HG02938 (cell line): ENCODE measurements around the gene ARHGEF12.

Experiments
- ATAC-seq: cut with Tn5 transposase; IDR thresholded peaks from one replicate; pipeline ENCODE4 v1.9.1; 2021; ENCODE audit warnings: mild to moderate bottlenecking, moderate library complexity; ENCODE audit not compliant: unreplicated experiment

The ARHGEF12 gene

DNA sequence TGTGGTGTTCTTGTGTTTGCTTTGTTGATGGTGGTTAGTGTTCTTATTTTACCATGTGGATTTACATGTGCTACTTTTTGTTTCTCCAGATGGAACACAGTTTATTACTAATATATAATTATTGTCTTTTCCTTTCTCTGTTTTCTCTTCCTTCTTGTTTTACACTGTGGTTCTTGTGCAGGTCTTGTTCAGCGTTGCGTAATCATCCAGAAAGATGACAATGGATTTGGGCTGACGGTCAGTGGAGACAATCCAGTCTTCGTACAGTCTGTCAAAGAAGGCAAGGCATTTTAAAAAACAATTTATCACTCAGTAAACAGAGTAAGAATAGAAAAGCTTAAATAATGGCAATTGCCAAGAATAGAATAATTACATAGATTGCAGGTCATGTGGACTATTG is 84.4 kb downstream of the ARHGEF12 start:
- no peak for ATAC-seq

DNA sequence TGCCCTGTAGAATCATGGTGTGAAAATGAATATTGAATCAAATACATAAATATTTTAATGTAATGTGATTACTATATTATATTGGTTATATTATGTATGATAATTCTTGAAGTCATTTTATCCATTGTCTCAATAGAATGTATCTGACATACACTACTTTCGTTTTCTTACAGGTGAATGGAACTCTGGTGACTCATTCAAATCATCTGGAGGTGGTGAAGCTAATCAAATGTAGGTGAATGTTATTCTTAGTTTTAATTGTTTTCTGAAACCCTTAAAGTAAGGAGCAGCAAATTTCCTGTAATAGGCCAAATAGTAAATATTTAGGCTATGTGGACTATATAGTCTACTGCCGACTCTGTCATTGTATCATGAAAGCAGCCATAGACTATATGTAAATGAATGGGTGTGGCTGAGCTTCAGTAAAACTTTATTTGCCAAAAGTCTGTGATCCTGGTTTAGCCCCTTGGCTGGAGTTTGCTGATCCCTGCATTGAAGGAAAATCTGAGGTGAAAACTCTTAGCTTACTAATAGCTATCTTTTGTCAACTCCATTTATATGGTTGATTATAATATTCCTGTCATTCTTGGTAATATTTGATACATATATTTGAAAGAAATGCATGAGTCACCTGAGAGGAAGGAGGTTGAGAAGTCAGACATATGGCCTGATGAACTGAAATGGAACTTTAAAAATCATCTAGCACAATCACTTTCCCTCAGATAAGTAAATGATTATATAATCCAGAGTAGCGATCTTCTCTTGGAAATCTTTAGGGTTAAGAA is 88.2 kb downstream of the ARHGEF12 start:
- ATAC-seq: no peak

DNA sequence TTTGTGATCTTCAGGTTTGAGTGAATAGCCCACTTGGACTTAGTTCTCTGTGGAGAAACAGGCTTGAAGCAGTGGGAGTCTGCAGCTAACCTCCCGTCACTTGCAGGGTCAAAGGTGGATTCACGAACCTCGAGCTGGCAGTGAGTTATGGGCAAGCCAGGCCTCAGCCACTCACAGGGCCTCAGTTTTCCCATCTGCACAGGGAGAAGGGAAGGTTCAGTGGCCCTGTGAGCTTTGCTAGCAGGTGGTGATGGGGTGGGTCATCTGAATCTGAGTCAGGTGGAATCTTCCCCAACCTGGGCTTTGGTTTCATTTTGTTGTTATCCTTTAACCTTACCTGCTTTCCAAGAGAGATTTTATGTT is 88.7 kb downstream of the ARHGEF12 start:
- ATAC-seq: no peak

GRCh38 chr11:120425527-120425926 is 89.3 kb downstream of the ARHGEF12 start:
- no peak for ATAC-seq

DNA sequence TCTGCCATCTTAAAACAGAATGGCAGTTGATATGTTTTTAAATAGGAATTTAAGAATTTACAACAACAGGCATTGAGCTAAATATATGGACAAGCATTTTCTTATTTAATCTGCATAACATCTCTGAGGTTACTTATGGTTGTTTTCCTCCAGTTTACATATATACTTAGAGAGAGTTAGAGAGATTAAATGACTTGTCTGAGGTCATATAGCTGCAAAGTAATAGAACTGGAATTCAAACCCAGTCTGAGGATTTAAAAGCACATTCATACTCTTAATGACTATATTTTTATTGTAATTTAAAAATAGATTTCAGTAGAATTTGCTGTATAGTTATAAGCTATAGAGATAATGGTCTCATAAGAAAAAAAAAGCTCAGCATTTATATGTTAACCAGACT is 93.9 kb downstream of the ARHGEF12 start:
- no peak for ATAC-seq

DNA sequence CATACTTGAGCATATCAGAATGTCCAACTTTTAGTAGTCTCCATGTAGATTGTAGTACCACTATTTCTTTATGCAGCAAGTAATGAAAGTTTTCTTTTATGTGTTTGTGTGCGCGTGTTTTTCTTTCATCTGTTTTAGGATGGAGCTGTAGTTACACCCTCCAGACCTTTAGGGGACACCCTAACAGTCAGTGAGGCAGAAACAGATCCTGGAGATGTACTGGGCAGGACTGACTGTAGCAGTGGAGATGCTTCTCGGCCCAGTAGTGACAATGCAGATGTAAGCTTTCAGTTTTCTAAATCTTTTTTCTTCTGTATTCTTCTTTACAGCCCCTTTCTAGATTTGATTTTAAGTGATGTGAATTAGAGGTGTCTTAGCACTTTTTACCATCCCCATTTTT is 95.4 kb downstream of the ARHGEF12 start:
- no peak for ATAC-seq

DNA sequence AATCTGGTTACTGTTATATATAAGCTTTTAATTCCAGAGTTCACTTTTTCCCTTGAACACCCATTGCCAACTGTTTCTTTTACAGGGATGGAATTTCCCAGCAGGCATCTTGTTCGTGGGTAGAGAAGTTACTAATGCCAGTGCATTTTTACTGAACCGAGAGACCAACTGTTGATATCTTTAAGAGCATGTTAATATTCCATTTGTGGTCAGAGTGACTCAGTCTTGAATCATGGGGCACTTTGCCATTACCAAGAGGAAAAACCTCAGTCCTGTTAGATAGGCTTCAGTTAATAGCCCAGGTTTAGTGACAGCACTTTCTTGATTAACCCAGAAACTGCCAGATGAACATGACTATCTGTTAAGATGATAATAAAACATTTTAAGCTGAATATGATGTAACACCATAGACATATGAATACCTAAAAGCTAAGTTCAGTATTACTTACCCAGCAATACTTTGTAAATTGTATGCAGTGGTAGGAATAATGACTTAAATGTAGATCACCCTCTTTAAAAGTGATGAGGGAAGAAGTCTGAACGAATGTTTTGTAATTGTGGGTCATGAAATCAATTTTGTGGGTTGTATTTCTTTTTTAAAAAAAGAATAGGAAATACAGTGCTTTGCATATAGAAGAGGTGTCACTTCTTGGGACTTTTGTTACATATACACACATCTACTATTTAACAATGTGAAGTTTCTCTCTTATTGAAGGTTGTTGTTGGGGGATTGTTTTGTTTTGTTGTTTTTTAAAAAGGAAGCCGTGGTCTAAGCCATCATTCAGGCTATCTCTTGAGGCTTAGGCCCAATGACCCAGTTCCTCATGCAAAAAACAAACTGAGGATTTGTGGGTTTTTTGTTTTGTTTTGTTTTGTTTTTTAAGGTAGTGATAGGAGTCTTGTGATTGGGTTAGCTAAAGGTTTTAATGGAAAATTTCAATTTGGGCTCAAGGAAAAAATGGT is 96.1 kb downstream of the ARHGEF12 start:
- no peak for ATAC-seq

GRCh38 chr11:120441592-120441991 is 105.4 kb downstream of the ARHGEF12 start:
- ATAC-seq: no peak

GRCh38 chr11:120442031-120442430 is 105.8 kb downstream of the ARHGEF12 start:
- no peak for ATAC-seq

GRCh38 chr11:120446802-120447201 is 110.6 kb downstream of the ARHGEF12 start:
- ATAC-seq: no peak

- ATAC-seq: no peak
Measured at GRCh38 chr11:120448240-120448639, 112.0 kb downstream of the ARHGEF12 start.

DNA sequence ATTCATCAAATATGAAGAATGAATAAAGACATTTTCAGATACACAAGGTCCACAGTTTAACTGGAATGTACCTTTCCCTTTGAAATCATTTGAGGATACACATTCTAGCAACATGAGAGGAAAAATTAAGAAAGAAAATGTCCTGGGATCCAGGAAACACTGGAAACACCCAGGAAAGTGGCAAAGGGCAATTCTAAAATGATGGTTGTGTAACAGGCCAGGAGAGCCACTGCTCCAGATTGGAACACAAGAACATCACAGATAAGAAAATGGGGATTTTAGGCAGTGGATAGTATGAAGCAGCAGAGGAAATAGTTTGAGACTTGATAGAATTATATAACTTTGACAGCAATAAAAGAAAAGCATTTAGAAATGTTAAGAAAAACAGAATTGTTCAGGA is 119.3 kb downstream of the ARHGEF12 start:
- ATAC-seq: no peak

DNA sequence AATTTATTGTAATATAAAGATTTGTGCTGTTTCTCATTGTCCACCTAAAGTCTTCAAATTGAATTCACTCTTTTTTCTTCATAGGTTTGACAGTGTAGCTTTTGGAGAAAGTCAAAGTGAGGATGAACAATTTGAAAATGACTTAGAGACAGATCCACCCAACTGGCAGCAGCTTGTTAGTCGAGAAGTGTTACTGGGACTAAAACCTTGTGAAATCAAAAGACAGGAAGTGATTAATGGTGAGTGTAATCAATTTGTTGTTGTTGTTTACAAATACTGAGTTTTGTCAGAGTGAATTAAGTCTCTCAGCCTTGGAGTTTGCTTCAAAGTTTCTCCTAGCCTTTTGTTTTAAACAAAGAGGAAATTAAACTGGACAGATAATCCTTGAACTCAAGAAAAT is 121.8 kb downstream of the ARHGEF12 start:
- ATAC-seq: no peak

DNA sequence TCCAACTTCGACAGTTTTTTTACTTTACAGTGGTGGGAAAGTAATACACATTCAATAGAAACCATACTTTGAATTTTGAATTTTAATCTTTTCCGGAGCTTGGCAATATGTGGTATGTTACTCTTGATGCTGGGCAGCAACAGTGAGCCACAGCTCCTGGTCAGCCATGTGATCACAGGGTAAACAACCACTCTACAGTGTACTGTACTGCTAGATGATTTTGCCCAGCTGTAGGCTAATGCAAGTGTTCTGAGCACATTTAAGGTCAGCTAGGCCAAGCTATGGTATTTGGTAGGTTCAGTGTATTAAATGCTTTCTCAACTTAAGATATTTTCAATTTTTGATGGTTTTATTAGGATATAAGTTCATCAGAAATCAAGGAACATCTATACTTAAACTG is 126.6 kb downstream of the ARHGEF12 start:
- ATAC-seq: no peak

DNA sequence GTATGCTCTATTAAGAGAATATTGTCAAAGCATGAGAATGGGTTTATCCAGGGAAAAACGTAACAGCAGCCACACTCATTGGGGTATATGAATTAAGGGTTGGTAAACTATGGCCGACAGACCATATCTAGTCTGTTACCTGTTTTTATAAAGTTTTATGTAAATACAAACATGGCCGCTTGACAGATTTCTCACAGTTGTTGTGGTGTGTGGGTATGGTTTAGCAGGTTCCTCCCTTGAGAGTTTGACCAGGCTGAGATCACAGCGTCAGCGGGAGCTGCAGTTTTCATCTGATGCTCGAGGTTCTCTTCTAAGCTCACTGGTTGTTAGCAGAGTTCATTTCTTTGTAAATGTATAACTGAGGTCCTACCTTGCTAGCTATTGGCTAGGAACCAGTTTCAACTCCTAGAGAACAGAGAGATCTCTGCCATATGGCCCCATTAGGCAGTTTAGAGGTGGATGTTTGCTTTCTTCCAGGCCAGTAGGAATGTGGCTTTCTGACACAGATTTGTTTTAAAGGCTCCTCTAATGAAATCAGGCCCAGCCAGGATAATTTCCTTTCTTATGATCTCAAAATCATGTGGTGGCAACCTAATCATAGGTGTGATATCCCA is 129.8 kb downstream of the ARHGEF12 start:
- ATAC-seq: no peak

DNA sequence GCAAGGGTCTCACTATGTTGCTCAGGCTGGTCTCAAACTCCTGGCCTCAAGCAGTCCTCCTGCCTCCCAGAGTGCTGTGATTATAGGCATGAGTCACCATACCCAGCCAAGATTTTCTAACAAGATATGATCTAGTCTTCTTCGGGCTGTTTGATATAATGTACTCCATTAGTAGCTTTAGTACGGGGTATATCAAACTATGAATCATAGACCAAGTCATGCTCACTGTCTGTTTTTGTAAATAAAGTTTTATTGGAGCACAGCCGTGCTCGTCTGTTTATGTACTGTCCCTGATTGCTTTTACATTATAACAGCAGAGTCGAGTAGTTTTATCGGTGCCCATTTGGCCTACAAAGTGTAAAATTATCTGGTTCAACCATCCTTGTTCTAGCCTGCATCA is 131.4 kb downstream of the ARHGEF12 start:
- ATAC-seq: no peak

GRCh38 chr11:120471131-120471530 is 134.9 kb downstream of the ARHGEF12 start:
- no peak for ATAC-seq

GRCh38 chr11:120471994-120472393 is 135.8 kb downstream of the ARHGEF12 start:
- no peak for ATAC-seq

DNA sequence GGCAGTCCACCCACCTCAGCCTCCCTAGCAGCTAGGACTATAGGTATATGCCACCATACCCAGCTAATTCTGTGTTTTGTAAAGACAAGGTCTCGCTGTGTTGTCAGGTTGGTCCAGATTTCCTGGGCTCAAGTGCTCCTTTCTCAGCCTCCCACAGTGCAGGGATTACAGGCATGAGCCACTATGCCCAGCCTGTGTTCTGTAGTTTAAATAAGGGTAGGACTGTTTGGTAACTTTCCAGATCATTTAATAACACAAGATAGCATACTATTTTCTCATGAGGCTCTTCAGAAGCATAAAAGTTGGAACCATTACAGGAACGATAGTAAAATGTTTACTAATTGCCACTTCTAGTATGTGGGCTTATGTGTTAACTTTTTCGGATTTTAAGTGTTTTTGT is 137.3 kb downstream of the ARHGEF12 start:
- ATAC-seq: no peak

DNA sequence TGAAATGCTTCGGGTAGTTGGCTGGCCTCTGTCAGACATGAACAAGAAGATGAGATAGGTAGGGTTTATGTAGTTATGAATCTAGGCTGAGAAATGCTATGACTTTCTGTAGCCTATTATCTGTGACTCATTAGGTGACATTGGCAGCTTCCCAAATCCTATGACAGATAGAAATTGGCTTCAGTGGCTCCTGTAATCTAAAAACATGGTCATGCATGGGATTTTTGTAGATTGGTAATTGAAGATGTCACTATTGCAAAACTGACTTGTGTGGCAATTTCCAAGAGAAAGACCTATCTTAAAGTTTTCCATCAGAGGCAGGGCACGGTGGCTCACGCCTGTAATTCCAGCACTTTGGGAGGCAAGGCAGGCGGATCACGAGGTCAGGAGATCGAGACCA is 145.9 kb downstream of the ARHGEF12 start:
- no peak for ATAC-seq

DNA sequence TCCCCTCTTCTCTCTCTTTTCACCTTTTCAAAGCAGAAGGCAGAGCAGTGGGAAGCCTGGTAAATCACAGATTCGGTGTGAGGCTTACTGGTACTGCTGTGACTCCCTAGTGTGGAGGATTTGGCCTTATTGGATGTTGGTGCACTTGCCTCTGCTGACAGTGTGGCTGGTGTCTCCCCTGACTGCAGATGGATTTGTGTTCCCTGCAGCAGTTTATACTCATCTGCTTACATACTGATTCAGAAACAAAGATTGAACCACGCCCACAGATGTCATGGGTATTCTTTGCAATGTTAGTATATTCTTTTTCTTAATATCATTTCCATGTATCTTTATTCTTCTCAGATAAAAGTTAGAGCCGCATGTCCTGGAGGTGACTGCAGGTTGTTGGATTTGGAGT is 148.5 kb downstream of the ARHGEF12 start:
- ATAC-seq: no peak

- no peak for ATAC-seq
Measured at GRCh38 chr11:120486138-120486537, 149.9 kb downstream of the ARHGEF12 start.
